H9 (cell line): ENCODE measurements around the gene ANGPT4. TPM values are rescaled to one million over a fixed set of nuclear protein-coding genes. Genes with fewer than 3 reads are reported as not detected.

Source experiments
- DNase-seq: peaks from one replicate; pipeline ENCODE4 v3.0.0-alpha.2; 2017
- H2AFZ ChIP-seq: one replicate; pipeline ENCODE4 v1.6.1; 2013; ENCODE audit warnings: mild to moderate bottlenecking, low read length, control low read depth, moderate library complexity
- H2AK5ac ChIP-seq: 2 replicates; pipeline ENCODE4 v1.6.1; 2013; ENCODE audit warnings: low read length, control low read depth, mixed read lengths; ENCODE audit not compliant: insufficient read length
- H2BK120ac ChIP-seq: one replicate; pipeline ENCODE4 v1.6.1; 2013; ENCODE audit warnings: low read depth, mild to moderate bottlenecking, low read length, control low read depth, inconsistent platforms; ENCODE audit not compliant: poor library complexity, severe bottlenecking
- H2BK12ac ChIP-seq: 2 replicates; pipeline ENCODE4 v1.6.1; 2013; ENCODE audit warnings: low read length, control low read depth, mixed read lengths, low read depth; ENCODE audit not compliant: insufficient read length
- H2BK15ac ChIP-seq: 2 replicates; pipeline ENCODE4 v1.6.1; 2013; ENCODE audit warnings: low read depth, low read length, control low read depth
- H2BK20ac ChIP-seq: one replicate; pipeline ENCODE4 v1.6.1; 2013; ENCODE audit warnings: low read depth, mild to moderate bottlenecking, low read length, control low read depth, inconsistent platforms; ENCODE audit not compliant: poor library complexity, severe bottlenecking
- H2BK5ac ChIP-seq: 2 replicates; pipeline ENCODE4 v1.6.1; 2013; ENCODE audit warnings: low read length, control low read depth, mixed read lengths; ENCODE audit not compliant: insufficient read length
- H3K14ac ChIP-seq: 2 replicates; pipeline ENCODE4 v1.6.1; 2013; ENCODE audit warnings: low read length, control low read depth; ENCODE audit not compliant: insufficient read depth
- H3K18ac ChIP-seq: 2 replicates; pipeline ENCODE4 v1.6.1; 2013; ENCODE audit warnings: low read depth, mild to moderate bottlenecking, mixed read lengths, low read length, control low read depth; ENCODE audit not compliant: insufficient read length
- H3K23ac ChIP-seq: 2 replicates; pipeline ENCODE4 v1.6.1; 2013; ENCODE audit warnings: low read length, control low read depth, mixed read lengths, low read depth; ENCODE audit not compliant: insufficient read length
- H3K23me2 ChIP-seq: 2 replicates; pipeline ENCODE4 v1.6.1; 2013; ENCODE audit warnings: low read depth, mild to moderate bottlenecking, mixed read lengths, low read length, control low read depth; ENCODE audit not compliant: insufficient read length, poor library complexity, severe bottlenecking
- H3K27ac ChIP-seq: 2 replicates; pipeline ENCODE4 v1.5.1; 2013; ENCODE audit warnings: low read length, control low read depth, mixed read lengths, low read depth; ENCODE audit not compliant: insufficient read length
- H3K27me3 ChIP-seq: 2 replicates; pipeline ENCODE4 v1.6.1; 2013; ENCODE audit warnings: low read length, control low read depth, inconsistent platforms; ENCODE audit not compliant: insufficient read depth
- H3K4ac ChIP-seq: 2 replicates; pipeline ENCODE4 v1.6.1; 2013; ENCODE audit warnings: low read depth, mild to moderate bottlenecking, control low read depth, inconsistent platforms, low read length, moderate library complexity
- H3K4me1 ChIP-seq: 2 replicates; pipeline ENCODE4 v1.6.1; 2013; ENCODE audit warnings: low read length, control low read depth, inconsistent platforms; ENCODE audit not compliant: insufficient read depth
- H3K4me2 ChIP-seq: 2 replicates; pipeline ENCODE4 v1.6.1; 2013; ENCODE audit warnings: low read length, control low read depth, mixed read lengths; ENCODE audit not compliant: insufficient read length, insufficient read depth
- H3K56ac ChIP-seq: 2 replicates; pipeline ENCODE4 v1.6.1; 2013; ENCODE audit warnings: low read depth, mild to moderate bottlenecking, mixed read lengths, low read length, control low read depth; ENCODE audit not compliant: insufficient read length
- H3K79me1 ChIP-seq: 2 replicates; pipeline ENCODE4 v1.6.1; 2013; ENCODE audit warnings: low read depth, mild to moderate bottlenecking, moderate library complexity, low read length, control low read depth, inconsistent platforms; ENCODE audit not compliant: insufficient read depth, poor library complexity, severe bottlenecking
- H3K79me2 ChIP-seq: 2 replicates; pipeline ENCODE4 v1.6.1; 2013; ENCODE audit warnings: low read length, control low read depth, inconsistent platforms; ENCODE audit not compliant: insufficient read depth
- H3K9ac ChIP-seq: 2 replicates; pipeline ENCODE4 v1.6.1; 2013; ENCODE audit warnings: low read length, control low read depth, mixed read lengths; ENCODE audit not compliant: insufficient read length; ENCODE audit errors: extremely low read depth
- H3K9me3 ChIP-seq: one replicate; pipeline ENCODE4 v1.6.1; 2013; ENCODE audit warnings: low read depth, low read length, inconsistent platforms; ENCODE audit not compliant: control insufficient read depth
- H3T11ph ChIP-seq: one replicate; pipeline ENCODE4 v1.6.1; 2013; ENCODE audit warnings: mild to moderate bottlenecking, low read length, control low read depth, inconsistent platforms
- H4K20me1 ChIP-seq: one replicate; pipeline ENCODE4 v1.6.1; 2013; ENCODE audit not compliant: control insufficient read depth, insufficient read length, insufficient read depth
- H4K5ac ChIP-seq: 2 replicates; pipeline ENCODE4 v1.6.1; 2013; ENCODE audit warnings: low read depth, mild to moderate bottlenecking, mixed read lengths, low read length, control low read depth; ENCODE audit not compliant: insufficient read length
- H4K8ac ChIP-seq: replicated peaks from 2 replicates; pipeline ENCODE4 v1.6.1; 2013; ENCODE audit warnings: low read length, control low read depth, mixed read lengths, low read depth; ENCODE audit not compliant: insufficient read length
- H4K91ac ChIP-seq: 2 replicates; pipeline ENCODE4 v1.6.1; 2013; ENCODE audit warnings: low read depth, mild to moderate bottlenecking, moderate library complexity, mixed read lengths, low read length, control low read depth; ENCODE audit not compliant: insufficient read length
- H3K27ac Mint-ChIP-seq, 3 experiments: 2 replicates in 2 of 3; 3 replicates in 1 of 3; pipeline ENCODE4 v1.8.0; 2020 to 2021; ENCODE audit warnings: mixed read lengths in 3 of 3, mild to moderate bottlenecking in 1 of 3, moderate library complexity in 1 of 3
- H3K27me3 Mint-ChIP-seq: 2 replicates; pipeline ENCODE4 v1.8.0; 2021; ENCODE audit warnings: low read depth, mild to moderate bottlenecking, moderate library complexity, mixed read lengths
- H3K36me3 Mint-ChIP-seq, 3 experiments: 2 replicates in 2 of 3; 3 replicates in 1 of 3; pipeline ENCODE4 v1.8.0; 2020 to 2021; ENCODE audit warnings: low read depth in 3 of 3, mixed read lengths in 3 of 3; ENCODE audit not compliant: insufficient read depth in 1 of 3
- H3K4me1 Mint-ChIP-seq, 2 experiments: 2 replicates each; pipeline ENCODE4 v1.8.0; 2020; ENCODE audit warnings: mixed read lengths in 2 of 2
- H3K4me3 Mint-ChIP-seq, 2 experiments: 2 replicates in 1 of 2; 3 replicates in 1 of 2; pipeline ENCODE4 v1.8.0; 2020 to 2021; ENCODE audit warnings: mild to moderate bottlenecking in 2 of 2, mixed read lengths in 2 of 2, moderate library complexity in 1 of 2
- H3K9me3 Mint-ChIP-seq, 2 experiments: 2 replicates in 1 of 2; 3 replicates in 1 of 2; pipeline ENCODE4 v1.8.0; 2020; ENCODE audit warnings: mild to moderate bottlenecking in 2 of 2, mixed read lengths in 2 of 2, moderate library complexity in 1 of 2
- WGBS: extraction: QIAGEN DNeasy Blood & Tissue Kit; methylation state at CpG from one replicate; pipeline ENCODE4 v1.1.7; 2013; ENCODE audit warnings: missing lambda C conversion rate, low lambda C conversion rate, mixed read lengths; ENCODE audit not compliant: insufficient read length; ENCODE audit errors: extremely low coverage; 5-methylcytosine and 5-hydroxymethylcytosine counted together
- long read RNA-seq: library from polyadenylated mRNA; unstranded; transcript quantifications from one replicate; pipeline ENCODE4 v2.0.0, GENCODE V29; 2020
- total RNA-seq: library from RNA; stranded (reverse); gene quantifications from 2 replicates; pipeline ENCODE4 v1.2.1, GENCODE V29; 2021
- TF ChIP-seq, protein P1 (sequence below): fragments of 200-600 bp; sonication (generic); conservative IDR thresholded peaks from 3 replicates; pipeline ENCODE4 v1.8.0; 2021; ENCODE audit warnings: antibody characterized with exemption, mild to moderate bottlenecking

Gene ANGPT4, protein sequence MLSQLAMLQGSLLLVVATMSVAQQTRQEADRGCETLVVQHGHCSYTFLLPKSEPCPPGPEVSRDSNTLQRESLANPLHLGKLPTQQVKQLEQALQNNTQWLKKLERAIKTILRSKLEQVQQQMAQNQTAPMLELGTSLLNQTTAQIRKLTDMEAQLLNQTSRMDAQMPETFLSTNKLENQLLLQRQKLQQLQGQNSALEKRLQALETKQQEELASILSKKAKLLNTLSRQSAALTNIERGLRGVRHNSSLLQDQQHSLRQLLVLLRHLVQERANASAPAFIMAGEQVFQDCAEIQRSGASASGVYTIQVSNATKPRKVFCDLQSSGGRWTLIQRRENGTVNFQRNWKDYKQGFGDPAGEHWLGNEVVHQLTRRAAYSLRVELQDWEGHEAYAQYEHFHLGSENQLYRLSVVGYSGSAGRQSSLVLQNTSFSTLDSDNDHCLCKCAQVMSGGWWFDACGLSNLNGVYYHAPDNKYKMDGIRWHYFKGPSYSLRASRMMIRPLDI
- total RNA-seq = 0.07 and 0.11 TPM in 2 replicates
- long read RNA-seq = 0 reads

DNA sequence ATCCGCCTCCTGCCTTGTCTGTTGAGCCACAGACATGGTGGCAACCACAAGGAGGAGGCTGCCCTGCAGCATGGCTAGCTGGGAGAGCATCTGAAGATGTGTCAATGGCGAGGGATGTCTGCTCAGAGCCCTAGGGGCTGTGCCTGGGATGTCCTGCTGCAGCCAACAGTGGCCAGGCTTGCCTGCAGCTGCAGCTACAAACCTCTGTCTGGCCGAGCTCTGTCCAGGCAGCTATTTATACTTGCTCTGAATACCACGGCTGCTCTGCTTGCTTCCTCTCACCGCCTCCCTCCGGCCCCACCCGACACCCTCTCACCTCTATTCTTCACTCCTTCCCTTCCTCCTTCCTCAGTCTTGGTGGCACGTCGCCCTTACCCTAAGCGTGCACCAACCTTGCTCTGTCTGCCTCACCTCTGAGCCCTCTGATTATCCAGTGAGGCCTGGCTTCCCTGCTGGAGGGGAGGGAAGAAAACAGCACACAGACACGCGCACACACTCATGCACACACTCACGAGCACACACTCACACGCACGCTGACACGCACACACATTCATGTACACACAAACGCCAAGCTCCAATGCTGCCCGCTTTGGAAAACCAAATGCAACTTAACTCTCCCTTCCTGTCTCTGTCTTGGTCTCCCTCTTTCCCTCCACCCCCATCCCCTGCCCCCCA, at the start of gene ANGPT4:
Gene ANGPT4 (minus strand): TSS at position 210 of the 675 bp plus-strand sequence. CDS start 120 bp downstream, at position 90.
- Histone ChIP-seq H3K4me1 (no peaks in the 10 kb centered on the region; the same call in 1 of the 2 replicates), H4K91ac (no peak within 1 kb of the TSS), H2AFZ (no peak within 1 kb of the TSS), H3K56ac (no peak within 1 kb of the TSS), H3K4me2 (no peak within 1 kb of the TSS), H3K79me2 (no peaks in the 10 kb centered on the region), H2BK15ac (no peak within 1 kb of the TSS), H4K5ac (no peak within 1 kb of the TSS), H3K18ac (no peak within 1 kb of the TSS), H3K79me1 (no peaks in the 10 kb centered on the region), H3K23me2 (no peaks in the 10 kb centered on the region), H3K14ac (no peak within 1 kb of the TSS), H4K20me1 (no peaks in the 10 kb centered on the region), H3K4ac (no peak within 1 kb of the TSS), H3K23ac (no peak within 1 kb of the TSS), H3K27me3 (no peaks in the 10 kb centered on the region), H2BK120ac (no peak within 1 kb of the TSS), H3K9ac (no peak within 1 kb of the TSS), H2BK5ac (no peak within 1 kb of the TSS), H3K27ac (no peak within 1 kb of the TSS), H3T11ph (no peak within 1 kb of the TSS), H3K9me3 (no peaks in the 10 kb centered on the region), H2BK12ac (no peak within 1 kb of the TSS), H4K8ac (no peak within 1 kb of the TSS), H2BK20ac (no peak within 1 kb of the TSS), H2AK5ac (no peak within 1 kb of the TSS)
- TF ChIP-seq, protein P1, sequence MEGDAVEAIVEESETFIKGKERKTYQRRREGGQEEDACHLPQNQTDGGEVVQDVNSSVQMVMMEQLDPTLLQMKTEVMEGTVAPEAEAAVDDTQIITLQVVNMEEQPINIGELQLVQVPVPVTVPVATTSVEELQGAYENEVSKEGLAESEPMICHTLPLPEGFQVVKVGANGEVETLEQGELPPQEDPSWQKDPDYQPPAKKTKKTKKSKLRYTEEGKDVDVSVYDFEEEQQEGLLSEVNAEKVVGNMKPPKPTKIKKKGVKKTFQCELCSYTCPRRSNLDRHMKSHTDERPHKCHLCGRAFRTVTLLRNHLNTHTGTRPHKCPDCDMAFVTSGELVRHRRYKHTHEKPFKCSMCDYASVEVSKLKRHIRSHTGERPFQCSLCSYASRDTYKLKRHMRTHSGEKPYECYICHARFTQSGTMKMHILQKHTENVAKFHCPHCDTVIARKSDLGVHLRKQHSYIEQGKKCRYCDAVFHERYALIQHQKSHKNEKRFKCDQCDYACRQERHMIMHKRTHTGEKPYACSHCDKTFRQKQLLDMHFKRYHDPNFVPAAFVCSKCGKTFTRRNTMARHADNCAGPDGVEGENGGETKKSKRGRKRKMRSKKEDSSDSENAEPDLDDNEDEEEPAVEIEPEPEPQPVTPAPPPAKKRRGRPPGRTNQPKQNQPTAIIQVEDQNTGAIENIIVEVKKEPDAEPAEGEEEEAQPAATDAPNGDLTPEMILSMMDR = no peak
- Mint-ChIP-seq H3K4me1 (peaks cover 9 to 29% of the 10 kb centered on the region in 2 experiments), H3K27me3 (peaks cover 12% of the 10 kb centered on the region), H3K27ac (peak within 1 kb of the TSS in 1 of 3 experiments; percentile 27; a peak in 1 of 7 replicates), H3K4me3 (peak within 1 kb of the TSS in 1 of 2 experiments; percentile 22; a peak in 2 of 5 replicates), H3K36me3 (no peaks in the 10 kb centered on the region; a peak in 1 of 7 replicates), H3K9me3 (no peaks in the 10 kb centered on the region)
- peak; percentile 33 for DNase-seq
- WGBS = no CpG with 5 or more reads among the region's 18 CpGs
